ENCODE results near the gene BLOC1S5.

The BLOC1S5 gene, protein sequence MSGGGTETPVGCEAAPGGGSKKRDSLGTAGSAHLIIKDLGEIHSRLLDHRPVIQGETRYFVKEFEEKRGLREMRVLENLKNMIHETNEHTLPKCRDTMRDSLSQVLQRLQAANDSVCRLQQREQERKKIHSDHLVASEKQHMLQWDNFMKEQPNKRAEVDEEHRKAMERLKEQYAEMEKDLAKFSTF

DNA sequence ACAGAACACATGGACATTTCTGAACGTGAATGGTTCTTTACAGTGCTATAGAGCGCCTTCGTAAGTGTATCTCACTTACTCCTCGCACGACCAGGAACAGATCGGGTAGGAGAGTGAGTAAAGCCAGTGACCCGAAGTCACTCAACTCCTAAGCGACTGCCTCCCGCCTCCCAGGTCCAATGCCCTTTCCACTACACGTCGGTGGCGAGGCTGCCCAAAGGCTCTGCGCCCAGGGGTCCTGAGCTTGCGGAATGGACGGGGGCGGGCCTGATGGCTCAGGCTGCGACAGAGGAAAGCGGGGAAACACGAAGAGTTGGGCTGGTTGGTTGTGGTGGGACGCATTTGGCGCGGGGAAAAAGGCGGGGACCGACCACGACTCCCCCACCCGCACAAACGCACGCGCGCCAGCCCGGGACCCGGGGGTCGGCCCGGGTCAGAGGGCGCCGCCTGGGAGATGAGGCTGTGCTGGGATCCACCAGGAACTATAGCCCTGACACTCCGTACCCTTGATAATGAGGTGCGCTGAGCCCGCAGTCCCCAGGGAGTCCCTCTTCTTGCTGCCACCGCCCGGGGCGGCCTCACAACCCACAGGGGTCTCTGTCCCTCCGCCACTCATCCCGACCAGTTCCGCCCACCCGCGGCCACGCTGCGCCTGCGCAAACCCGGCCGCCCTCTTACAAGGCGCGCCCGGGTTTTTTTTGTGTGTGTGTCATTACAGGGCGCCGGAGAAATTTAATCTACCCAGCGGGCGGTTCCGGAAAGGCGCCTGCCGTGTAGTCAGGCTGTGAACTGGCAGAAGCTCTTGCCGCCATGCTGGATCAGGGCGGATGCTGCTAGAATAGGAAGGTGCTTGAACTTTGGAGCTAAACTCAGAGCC is at the start of gene BLOC1S5:
BLOC1S5 (minus strand) TSS at position 629 of the 877 bp plus-strand sequence; CDS start at position 616, 13 bp downstream.
- peak; percentile 100 for DNase-seq

DNA sequence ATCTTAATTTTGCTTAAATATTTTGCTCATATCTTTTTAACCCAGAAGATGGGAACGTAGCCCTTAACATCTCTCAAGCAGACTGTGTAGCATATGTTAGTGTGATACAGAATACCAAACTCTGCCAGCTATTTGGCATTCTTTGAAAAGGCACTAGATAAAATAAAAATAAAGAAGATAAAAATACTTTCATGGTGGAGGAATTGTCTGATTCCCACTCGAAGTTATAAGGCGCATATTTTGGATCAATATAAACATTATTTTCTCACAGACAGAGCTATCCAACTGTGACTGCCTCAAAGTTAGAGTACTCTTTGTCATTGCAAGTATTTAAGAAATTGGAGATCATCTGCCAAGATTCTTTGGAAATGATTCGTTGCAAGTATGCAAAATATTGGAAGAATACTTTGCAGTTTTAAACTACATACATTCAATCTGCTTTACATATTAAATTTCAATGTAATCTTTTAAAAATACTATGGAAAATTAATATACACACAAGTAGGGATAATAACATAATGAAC is 49.0 kb upstream of the BLOC1S5 start:
- DNase-seq: no peak

DNA sequence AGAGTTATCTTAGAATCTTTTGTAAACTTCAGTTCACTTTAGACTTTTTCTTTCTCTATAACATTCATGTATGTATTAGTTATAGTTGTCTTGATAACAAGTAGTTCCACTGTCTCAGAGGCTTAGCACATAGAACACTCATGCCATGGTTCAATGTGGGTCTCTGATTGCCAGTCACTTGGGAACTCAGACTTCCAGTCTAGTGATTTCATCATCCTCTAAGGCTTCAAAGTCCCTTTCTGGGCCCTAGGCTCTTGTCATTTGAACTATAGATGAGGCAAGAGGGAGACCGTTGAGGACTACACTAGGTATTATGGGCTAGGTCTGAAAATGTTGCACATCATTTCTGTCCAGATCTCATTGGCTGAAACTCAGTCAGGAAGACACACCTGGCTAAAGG is 46.5 kb upstream of the BLOC1S5 start:
- DNase-seq: no peak

DNA sequence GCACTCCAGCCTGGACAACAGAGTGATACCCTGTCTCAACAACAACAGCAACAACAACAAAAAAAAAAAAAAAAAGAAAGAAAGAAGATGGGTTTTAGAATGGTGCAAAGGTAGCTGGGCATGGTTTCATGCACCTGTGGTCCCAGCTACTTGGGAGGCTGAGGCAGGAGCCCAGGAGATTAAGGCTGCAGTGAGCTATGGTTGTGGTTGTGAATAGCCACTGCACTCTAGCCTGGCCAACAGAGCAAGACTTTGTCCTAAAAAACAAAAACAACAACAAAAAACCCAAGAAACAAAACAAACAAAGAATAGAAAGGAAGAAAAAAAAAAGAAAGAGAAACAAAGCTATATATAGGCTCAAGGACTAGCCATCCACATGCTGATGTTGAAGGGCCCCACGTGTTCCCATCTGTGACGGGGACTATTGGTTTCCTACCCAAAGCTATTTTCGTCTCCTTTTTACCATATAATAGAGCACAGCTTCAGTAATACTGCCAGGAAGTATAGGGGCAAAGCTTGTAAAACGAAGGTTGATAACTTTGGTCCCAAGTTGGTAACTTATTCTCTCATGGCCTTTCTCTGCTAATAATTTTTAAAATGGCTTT is 46.0 kb upstream of the BLOC1S5 start:
- no peak for DNase-seq

DNA sequence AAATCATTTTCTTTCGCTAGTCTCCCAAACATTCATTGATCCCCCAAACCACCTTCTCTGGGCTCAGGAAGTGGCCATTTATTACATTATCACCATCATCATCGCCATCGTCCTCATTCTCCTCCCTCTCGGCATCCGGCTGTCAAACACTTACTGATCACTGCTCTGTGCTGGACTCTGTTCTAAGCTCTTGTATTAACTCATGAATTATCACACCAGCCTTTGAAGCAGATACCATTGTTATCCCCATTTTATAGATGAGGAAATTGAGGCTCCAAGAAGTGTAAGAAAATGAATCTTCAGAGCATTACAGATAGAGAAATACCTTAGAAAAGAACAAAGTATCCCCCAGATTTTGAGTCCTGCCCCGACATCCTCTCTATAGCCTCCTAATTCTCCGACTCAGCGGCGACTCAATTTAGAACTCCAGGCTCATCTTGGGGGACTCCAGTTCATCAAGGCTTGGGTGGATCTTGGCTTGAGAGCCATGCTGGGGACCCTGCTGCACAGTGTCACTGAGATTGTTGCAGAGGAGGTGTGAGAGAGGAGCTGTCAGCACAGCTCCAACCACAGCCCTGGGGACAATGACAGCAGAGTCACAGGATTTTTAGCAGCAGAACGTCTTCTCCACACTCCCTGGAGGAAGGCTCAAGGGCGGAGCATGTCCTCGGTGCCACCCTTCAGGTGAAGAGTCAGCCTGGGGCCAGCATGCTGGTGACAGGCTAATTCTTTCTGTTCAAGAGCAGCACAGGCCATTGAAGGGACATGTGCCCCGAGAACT is 44.8 kb upstream of the BLOC1S5 start:
- DNase-seq: peak; percentile 18

DNA sequence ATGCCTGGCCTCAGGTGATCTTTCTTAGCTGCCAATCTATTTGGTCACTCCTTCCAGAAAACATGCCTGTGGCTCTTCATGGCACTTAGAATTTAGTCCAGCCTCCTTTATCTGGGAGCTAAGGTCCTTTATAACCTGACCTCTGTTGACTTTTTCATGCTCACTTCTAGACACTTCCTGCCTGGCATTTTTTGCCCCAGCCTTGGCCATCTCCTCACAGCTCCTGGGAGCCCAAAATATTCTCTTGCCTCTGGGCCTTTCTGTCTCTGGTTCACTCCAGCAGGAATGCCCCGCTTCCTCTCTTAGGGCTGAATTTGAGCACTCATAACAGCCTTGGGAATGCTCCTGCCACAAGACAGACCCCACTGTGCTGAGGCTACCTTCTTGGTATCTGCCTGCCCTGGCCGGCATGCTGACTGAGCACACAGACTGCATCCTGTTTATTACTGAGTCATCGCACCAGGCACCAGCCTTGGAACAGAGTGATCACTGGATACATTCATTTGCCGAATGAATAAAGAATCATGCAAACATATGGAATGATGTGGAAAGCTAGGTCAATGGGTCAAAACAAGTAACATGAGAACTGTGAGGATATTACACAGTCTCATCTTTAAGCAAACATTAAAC is 44.0 kb upstream of the BLOC1S5 start:
- no peak for DNase-seq

DNA sequence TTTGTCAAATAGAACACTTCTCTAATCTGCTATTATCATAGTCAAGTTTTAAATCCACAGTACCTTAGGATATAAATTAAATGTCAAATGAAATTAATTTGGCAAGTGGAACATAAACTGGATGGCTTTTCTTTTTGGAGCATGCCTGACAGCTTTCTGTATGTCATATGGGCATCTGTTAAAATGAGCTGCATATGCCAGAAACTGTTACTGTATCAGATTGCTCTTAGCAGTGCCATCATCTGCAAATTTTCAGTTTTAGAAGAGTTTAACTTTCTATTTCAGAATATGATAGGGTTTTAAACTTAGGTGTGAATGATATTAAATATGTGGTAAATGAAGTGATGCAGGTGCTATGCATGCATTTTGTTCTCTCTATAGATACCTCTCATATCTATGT is 41.6 kb upstream of the BLOC1S5 start:
- DNase-seq: no peak

DNA sequence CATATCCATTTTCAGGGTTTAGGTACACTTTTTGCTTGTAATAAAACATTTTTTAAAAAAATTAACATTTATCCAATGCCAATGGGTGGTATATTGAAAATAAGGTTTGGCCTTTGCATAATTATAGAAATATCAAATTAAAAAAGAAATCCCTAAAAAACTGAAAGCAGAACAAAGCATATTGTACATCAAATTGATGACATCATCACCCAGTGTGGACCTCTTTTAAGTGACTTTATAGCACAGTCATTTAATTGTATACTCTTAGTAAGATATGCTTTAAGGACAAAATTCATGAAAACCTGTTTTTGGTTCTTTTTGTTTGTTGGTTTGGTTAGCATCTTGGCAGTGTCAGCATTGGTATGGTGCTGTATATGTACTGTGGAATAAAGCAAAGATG is 39.5 kb upstream of the BLOC1S5 start:
- no peak for DNase-seq

DNA sequence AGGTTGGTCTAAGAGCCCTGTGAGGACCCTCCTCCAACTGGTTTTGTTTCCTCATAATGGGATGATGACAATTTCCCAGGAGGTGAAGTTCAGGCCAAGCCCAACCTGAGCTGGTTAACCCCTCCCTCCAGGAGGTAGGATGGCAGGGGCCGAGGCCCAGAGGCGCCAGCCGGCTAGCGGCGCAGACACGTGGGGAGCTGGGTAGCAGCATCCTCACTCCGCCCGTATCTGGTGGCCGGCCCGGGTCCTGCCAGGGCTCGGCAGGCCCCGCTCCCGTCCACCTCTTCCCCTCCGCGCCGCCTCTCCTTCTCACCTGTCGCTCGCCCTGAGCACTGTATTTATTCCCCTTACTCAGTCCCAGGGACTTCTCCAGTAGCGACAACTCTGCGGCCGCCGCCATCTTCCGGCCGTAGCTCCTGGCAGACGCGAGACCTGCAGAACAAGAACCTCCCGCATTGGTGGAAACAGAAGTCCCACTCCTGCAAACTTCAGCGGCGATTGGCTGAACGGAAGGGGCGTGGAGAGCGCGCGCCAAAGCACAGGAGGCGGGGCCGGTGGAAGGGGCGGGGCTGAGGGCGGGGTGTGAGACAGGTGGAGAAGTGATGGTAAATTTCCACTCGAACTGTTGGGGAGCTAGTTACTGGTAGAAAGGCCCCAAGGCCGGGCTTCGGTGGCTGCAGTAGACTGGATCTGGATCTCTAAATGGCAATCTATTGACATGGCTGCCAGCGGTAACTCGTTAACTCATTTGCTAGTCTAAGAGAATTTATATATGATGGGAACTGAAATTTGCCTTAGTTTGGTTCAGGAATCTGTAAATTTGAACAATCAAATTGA is 38.2 kb upstream of the BLOC1S5 start, which contains the start of gene EEF1E1:
EEF1E1 (minus strand) TSS at position 427 of the 837 bp plus-strand sequence; CDS start at position 400, 27 bp downstream.
- DNase-seq: peak; percentile 99

DNA sequence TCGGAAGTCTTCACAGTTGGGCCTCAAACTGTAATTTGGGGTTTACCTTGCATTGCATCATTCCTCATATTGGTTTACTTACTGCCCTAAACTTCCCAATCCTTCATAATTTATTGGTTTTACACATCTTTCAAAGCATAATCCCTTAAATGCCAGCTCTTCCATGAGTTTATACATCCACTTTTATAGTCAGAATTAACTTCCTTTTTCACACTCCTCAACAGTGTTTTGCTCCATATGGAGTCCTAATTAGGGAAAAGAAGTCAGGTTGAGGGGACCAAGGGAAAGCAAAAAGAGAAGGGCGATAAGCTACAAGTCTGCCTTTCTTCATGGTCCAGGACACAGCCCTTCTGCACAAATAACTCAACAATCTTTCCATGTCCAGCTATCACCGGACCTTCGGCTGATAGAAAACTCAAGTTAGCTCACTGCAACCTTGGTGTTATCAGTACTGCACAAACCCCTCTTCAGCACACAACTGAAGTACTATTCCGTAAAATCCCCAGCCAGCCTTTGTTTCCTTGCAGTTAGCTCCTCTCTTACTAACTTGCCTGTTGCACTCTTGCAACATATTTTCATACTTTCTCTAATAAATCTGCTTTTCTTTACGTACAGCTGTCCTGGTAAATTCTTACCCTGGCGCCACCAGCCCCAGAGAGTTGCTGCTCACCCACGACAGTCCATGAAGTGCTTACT is 36.1 kb upstream of the BLOC1S5 start:
- no peak for DNase-seq

DNA sequence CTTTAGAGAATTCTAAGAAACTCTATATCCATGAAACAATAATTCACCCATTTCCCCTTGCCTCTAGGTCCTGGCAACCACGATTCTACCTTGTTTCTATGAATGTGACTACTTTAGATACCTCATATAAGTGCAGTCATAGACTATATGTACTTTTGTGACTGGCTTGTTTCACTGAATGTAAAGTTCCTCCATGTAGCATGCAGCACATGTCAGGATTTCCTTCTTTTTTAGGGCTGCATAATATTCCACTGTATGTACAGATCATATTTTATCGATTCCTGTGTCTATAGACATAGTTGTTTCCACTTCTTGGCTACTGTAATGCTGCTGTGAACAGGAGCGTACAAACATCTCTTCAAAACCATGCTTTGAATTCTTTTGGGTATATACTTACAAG is 26.5 kb upstream of the BLOC1S5 start:
- no peak for DNase-seq

DNA sequence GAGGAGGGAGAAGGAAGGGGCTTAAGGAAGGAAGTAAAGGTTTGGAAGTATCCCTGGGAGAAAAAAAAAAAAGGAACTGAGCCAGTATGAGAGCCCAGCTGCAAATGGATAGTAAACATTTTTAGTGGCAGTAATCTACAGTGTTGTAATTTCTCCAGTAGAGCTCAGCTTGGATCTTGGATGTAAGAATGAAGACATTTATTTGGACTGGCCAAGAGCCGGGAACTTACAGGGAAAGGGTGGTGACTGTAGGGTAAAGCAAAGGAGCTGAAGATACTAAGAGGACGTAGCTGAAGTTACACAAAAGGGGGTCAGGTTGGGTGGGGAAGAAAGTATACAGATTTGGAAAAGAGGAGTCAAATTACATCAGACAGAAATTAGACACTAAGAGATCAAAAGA is 24.7 kb upstream of the BLOC1S5 start:
- DNase-seq: no peak

DNA sequence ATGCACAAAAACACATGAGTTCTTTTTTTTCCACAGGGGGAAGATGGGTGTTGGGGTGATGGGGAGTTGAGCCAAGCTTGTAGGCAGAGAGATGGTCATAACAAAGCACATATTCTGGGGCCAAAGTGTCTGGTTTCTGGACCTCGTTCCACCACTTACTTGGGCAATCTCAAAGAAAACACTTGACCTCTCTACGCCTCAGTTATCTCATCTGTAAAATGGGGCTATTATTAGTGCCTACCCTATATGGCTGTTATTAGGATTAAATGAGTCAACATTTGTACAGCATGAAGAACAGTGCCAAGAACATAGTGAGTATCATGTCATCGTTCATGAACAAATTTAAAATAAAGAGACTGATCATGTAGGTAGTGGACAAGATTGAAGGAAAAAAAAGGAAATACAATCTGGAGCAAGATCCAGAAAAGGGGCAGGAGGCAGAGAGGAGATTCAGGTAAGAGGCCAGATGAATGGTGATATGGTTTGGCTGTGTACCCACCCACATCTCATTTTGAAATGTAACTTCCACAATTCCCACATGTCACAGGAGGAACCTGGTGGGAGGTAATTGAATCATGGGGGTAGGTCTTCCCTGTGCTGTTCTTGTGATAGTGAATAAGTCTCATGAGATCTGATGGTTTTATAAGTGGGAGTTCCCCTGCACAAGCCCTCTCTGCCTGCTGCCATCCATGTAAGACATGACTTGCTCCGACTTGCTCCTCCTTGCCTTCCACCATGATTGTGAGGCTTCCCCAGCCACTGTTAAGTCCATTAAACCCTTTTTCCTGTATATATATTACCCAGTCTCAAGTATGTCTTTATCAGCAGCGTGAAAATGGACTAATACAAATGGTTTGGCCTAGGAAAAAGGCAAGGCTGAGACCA is 23.9 kb upstream of the BLOC1S5 start:
- DNase-seq: no peak

DNA sequence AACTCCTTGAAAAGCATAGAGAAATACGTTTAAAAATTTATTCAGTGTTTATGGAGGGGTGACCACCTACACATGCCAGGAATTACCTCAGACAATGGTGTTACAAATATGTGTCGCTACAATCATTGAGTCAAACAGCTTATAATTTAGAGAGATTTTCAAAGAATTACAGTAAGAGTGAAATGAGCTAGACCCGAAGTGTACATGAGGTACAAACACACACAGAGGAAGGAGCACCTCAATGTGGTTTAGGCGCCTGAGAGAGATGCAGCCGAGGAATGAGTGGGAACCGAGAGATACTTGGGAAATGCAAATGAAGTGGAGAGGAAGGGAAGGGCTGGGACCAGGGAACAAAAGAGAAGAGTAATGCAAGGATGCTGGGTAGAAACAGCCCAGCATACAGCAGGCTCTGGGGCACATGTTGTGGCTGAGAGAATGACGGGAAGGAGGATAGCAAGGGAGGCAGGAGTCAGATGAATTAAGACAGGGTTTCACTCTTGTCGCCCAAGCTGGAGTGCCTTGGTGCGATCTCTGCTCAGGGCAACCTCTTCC is 22.6 kb upstream of the BLOC1S5 start:
- no peak for DNase-seq

DNA sequence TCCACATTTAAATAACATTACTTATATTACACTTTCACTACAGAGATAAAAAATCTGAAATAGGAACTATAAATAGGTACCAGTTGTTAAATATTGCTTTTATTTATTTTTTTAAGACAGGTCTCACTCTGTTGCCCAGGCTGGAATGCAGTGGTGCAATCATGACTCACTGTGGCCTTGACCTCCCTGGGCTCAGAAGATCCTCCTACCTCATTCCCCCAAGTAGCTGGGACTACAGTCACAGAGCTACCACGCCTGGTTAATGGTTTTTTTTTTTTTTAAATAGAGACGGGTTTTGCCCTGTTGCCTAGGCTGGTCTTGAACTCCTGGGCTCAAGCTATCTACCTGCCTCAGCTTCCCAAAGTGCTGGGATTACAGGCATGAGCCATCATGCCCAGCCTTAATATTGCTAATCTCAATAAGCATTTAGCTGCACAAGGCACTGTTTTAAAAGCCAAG is 20.9 kb upstream of the BLOC1S5 start:
- DNase-seq: no peak

DNA sequence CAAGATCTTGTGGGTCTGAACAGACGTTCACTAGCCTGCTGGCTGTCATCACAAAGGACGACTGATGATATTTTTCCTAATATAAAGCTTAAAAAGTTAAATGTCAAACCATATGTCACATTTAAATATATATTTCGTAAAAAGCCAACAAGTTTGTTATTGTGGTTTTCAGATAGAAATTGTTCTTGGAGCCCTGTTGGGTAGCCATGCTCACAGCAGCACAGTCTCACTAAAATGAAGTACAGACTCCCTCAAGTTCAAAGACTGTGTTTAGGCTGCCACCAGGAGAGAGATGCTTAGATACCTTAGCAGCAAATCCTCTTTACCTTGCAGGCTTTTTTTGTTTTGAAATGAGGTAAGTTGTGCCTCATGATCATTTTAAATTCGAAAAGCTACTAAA is 20.4 kb upstream of the BLOC1S5 start:
- DNase-seq: no peak

DNA sequence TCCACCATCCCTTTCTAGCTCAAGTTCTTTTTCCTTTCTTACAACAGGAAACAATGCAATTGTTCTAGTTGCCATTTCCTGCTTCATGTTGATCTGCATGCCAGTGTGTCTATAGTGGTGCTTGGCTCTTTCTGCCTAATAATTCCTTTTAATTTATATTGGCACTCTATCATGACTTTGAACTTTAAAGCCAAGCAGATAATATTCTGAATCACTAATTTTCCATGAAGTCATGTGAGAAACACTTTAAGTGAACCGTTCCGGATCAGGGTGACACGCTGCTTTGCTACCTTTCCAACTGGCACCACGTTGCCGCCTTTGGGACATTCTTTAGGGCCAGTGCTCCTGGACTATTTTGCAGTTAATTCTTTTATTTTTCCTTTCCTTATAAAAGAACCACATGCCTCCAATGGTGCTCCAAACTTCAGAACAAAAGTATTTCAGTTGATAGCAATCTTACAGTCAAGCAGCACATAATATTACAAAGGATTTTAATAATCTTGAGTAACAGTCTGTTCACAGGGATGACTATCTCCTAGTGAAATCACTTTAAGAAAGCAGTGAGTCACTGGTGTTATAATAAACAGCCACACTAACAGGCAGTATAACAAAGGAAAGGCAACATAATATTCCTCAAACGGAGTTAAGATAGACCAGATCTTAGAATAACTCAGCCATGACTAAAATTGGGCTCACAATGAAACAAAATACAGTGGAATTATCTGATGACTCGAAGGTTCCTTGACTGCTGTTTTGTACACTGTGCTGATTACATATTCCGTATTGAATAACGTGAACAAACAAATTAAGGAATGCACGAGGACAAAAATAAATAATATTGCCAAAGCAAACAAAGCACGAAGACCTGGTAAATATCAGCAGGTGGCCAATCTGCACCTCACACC is 19.0 kb upstream of the BLOC1S5 start:
- no peak for DNase-seq

DNA sequence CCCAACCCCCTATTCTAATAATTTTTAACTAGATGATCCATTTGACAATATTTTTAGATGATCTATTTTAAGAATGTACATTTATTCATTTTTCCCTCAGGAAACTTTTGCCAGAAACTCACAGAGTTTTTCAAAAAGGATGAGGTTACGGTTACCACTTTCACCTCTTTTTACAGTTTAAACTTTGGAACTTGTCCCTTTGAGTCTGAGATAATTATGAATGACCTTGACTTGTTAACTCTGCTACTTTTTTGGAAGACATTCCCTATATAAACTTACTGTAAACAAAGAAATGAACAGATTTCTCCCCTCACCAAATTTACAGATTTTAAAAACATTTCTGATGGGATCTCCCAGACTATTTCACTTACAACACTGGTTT is 18.4 kb upstream of the BLOC1S5 start:
- no peak for DNase-seq

Measured in RPMI8226 (cell line).